ENCODE results near the gene RNF217. TPM values are rescaled to one million over a fixed set of nuclear protein-coding genes. Genes with fewer than 3 reads are reported as not detected.

Gene RNF217
- total RNA-seq, 1 experiment from 2014 or later: 37.7 TPM

DNA sequence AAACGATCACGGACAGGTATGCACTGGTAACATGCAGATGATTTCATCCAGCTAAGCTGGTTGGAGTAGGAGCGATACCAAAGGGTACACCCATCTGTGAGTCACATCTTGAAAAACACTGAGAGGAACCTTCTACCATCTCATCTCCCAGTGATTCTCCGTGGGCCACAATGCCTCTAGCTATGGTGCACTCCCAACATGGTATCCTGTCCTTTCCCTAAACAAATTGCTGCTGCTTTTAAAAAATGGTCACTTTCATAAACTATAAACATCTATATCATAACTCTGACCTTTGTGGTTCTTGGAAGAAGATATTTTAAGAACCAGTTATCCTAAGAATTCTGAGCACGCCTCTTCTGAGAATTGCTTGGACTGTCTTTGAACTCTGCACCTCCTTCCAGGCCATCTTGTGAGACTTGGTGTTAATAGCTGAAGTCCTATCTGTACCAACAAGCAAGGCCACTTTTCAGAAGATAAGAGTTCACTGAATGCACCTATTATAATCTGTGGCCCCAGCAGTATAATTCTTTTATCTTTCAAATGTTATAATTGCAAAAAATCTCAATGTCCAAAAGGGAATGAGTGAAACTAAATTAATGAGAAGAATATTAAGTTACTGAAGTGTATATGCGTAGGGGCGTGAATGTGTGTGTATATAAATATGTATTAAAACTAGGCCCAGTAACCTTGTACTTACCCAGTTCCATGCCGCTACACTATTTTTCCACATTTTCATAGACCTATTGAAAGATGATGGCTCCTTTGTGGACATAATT is 120.9 kb downstream of the RNF217 start:
- POLR2A ChIA-PET: no interaction called here
- no TSS peak for BruUV-seq (replicated peaks)
- Histone ChIP-seq H3K4me1 (ENCODE audit: control insufficient read depth, insufficient read depth, low read length) (no peaks in the 10 kb centered on the region), H3K4me3 (ENCODE audit: low read depth in 2 of 2, low read length in 2 of 2) (no peak overlapping the region), H3K27ac (ENCODE audit: low read length) (no peak overlapping the region), H3K9me3 (ENCODE audit: control insufficient read depth, insufficient read depth, low read depth, low read length) (no peaks in the 10 kb centered on the region), H3K27me3 (ENCODE audit: control insufficient read depth, insufficient read depth, low read length) (no peaks in the 10 kb centered on the region), H3K36me3 (ENCODE audit: control insufficient read depth, insufficient read depth, low read length) (peaks cover 6% of the 10 kb centered on the region; the same call in 1 of the 2 replicates)
- no peak for TF ChIP-seq TCF7L2 (IDR thresholded peaks at IDR 0.05; ENCODE audit: low read depth, low read length)
- TF ChIP-seq POLR2AphosphoS5 (IDR thresholded peaks at IDR 0.05; ENCODE audit: low read depth, low read length): no peak
- TF ChIP-seq, protein P1, sequence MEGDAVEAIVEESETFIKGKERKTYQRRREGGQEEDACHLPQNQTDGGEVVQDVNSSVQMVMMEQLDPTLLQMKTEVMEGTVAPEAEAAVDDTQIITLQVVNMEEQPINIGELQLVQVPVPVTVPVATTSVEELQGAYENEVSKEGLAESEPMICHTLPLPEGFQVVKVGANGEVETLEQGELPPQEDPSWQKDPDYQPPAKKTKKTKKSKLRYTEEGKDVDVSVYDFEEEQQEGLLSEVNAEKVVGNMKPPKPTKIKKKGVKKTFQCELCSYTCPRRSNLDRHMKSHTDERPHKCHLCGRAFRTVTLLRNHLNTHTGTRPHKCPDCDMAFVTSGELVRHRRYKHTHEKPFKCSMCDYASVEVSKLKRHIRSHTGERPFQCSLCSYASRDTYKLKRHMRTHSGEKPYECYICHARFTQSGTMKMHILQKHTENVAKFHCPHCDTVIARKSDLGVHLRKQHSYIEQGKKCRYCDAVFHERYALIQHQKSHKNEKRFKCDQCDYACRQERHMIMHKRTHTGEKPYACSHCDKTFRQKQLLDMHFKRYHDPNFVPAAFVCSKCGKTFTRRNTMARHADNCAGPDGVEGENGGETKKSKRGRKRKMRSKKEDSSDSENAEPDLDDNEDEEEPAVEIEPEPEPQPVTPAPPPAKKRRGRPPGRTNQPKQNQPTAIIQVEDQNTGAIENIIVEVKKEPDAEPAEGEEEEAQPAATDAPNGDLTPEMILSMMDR (IDR thresholded peaks at IDR 0.05): no peak
- no peak for TF ChIP-seq SIN3A (IDR thresholded peaks at IDR 0.05; ENCODE audit: borderline replicate concordance, insufficient read depth, low read depth, low read length)
- TF ChIP-seq, protein P2, sequence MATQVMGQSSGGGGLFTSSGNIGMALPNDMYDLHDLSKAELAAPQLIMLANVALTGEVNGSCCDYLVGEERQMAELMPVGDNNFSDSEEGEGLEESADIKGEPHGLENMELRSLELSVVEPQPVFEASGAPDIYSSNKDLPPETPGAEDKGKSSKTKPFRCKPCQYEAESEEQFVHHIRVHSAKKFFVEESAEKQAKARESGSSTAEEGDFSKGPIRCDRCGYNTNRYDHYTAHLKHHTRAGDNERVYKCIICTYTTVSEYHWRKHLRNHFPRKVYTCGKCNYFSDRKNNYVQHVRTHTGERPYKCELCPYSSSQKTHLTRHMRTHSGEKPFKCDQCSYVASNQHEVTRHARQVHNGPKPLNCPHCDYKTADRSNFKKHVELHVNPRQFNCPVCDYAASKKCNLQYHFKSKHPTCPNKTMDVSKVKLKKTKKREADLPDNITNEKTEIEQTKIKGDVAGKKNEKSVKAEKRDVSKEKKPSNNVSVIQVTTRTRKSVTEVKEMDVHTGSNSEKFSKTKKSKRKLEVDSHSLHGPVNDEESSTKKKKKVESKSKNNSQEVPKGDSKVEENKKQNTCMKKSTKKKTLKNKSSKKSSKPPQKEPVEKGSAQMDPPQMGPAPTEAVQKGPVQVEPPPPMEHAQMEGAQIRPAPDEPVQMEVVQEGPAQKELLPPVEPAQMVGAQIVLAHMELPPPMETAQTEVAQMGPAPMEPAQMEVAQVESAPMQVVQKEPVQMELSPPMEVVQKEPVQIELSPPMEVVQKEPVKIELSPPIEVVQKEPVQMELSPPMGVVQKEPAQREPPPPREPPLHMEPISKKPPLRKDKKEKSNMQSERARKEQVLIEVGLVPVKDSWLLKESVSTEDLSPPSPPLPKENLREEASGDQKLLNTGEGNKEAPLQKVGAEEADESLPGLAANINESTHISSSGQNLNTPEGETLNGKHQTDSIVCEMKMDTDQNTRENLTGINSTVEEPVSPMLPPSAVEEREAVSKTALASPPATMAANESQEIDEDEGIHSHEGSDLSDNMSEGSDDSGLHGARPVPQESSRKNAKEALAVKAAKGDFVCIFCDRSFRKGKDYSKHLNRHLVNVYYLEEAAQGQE (IDR thresholded peaks at IDR 0.05; ENCODE audit: insufficient read depth in 1 of 2, low read depth in 2 of 2, low read length in 1 of 2): no peak
- DNase-seq (ENCODE audit: low read depth, low spot score) (no peak), ATAC-seq (no peak)
- in situ Hi-C loops (cut with HindIII; ENCODE audit: low pct_unique_long_range_greater_than_20kb, low sequenced_read_pairs) (no loop called here), intact Hi-C loops (cut with micrococcal nuclease; ENCODE audit: unreplicated experiment) (no loop called here)
- CTCF ChIA-PET: no interaction called here

DNA sequence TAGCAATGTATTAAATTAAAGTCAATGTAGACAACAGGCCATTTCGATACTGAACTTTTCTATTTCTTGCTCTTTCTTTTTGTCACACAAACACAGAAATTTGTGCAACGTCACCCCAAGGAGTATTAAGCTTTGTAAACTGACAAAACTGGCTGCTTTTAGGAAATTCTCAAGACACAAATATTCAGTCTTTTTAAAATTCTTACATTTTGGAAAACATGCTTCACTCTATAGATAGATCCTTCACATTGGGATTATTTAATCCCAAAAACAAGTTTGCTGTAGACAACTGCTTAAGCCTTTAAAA is 121.4 kb downstream of the RNF217 start:
- no peaks in the 10 kb centered on the region for H3K9me3 ChIP-seq (ENCODE audit: control insufficient read depth, insufficient read depth, low read depth, low read length)
- no peak for TF ChIP-seq TCF7L2 (IDR thresholded peaks at IDR 0.05; ENCODE audit: low read depth, low read length)
- TF ChIP-seq, protein P1 (IDR thresholded peaks at IDR 0.05): no peak
- no peak for TF ChIP-seq POLR2AphosphoS5 (IDR thresholded peaks at IDR 0.05; ENCODE audit: low read depth, low read length)
- no peak for TF ChIP-seq SIN3A (IDR thresholded peaks at IDR 0.05; ENCODE audit: borderline replicate concordance, insufficient read depth, low read depth, low read length)
- TF ChIP-seq, protein P2 (IDR thresholded peaks at IDR 0.05; ENCODE audit: insufficient read depth in 1 of 2, low read depth in 2 of 2, low read length in 1 of 2): no peak
- H3K36me3 ChIP-seq (ENCODE audit: control insufficient read depth, insufficient read depth, low read length): peaks cover 6% of the 10 kb centered on the region; the same call in 1 of the 2 replicates
- ChIA-PET CTCF (no interaction called here), POLR2A (interaction anchor here (0.7 kb wide), 1 partner anchor 13 kb away, joined by 3 read pairs; no protein-coding TSS in a partner anchor)
- intact Hi-C loops (cut with micrococcal nuclease; ENCODE audit: unreplicated experiment) (no loop called here), in situ Hi-C loops (cut with HindIII; ENCODE audit: low pct_unique_long_range_greater_than_20kb, low sequenced_read_pairs) (no loop called here)
- H3K4me1 ChIP-seq (ENCODE audit: control insufficient read depth, insufficient read depth, low read length): no peaks in the 10 kb centered on the region
- no TSS peak for BruUV-seq (replicated peaks)
- ATAC-seq: no peak
- no peak overlapping the region for H3K4me3 ChIP-seq (ENCODE audit: low read depth in 2 of 2, low read length in 2 of 2)
- no peak overlapping the region for H3K27ac ChIP-seq (ENCODE audit: low read length)
- H3K27me3 ChIP-seq (ENCODE audit: control insufficient read depth, insufficient read depth, low read length): no peaks in the 10 kb centered on the region
- no peak for DNase-seq (ENCODE audit: low read depth, low spot score)
